ENCODE data around the gene CLASP1.
A peak's percentile ranks its signal among the peaks of the same experiment; 100 is the strongest.
"Not testable (repeated sequence)": the region's sequence is repeated elsewhere in the genome, so short reads cannot be mapped to it uniquely, and the experiment has no call there.

The CLASP1 gene

DNA sequence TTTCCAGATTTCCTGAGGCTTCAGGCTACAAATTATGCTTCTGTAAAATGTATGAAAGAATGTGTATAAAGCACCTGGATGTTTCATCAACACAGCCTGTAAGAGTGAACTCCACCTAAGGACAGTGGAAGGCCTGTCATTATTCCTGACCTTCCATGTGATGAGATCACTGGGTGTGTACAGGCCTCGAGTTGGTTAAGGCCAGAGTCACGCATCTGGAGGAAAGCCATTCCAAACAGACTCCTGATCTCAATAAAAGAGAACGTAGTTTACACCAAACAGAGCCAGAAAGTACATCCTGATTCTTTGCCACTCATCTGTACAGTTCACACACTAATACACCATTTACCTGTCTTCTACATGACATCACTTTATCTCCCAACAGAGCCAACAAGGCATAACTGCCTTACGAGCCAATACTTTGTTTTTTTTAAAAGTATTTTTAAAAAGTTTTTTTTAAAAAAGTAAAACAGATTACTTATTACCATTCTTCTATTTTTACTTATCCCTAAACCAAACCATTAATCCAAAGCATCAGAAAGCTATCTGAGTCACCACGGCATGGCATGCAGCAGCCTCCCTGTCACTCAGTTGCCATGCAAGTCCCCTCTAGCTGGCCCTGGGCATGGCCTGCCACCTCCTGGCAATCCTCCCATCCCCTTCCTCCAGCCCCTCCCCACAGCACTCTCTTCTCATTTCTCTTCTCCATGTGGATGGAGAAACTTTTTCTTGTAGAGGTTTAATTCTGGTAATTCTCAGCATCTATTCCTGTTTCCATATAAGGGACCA is 285.4 kb downstream of the CLASP1 start:
- DNase-seq: no peak

- no peak for DNase-seq
Observed at GRCh38 chr2:121362774-121363173, 286.5 kb downstream of the CLASP1 start.

DNA sequence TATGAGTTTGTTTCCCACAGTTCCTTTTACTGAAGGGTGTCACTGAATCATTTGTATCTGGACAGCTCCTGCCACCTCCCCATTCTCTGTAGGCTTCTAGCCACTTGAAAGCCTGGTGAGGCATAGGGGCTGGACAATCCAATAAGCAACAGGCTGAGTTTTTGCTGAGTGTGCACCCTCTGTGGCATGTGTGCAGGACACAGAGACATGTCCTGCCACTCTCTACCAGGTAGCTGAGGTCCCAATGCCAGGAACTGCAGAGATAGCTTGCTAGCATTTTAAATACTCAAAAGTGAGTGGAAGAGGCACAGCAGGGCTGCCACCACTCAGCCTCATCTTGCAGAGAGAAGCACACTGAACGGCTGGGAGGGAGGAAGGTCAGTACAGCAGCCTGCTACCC is 287.0 kb downstream of the CLASP1 start:
- no peak for DNase-seq

- DNase-seq: no peak
Observed at GRCh38 chr2:121360566-121361300, 288.5 kb downstream of the CLASP1 start.

GRCh38 chr2:121359716-121360565 is 289.3 kb downstream of the CLASP1 start:
- no peak for DNase-seq

GRCh38 chr2:121359170-121359569 is 290.1 kb downstream of the CLASP1 start:
- DNase-seq: no peak

GRCh38 chr2:121358291-121358690 is 291.0 kb downstream of the CLASP1 start:
- no peak for DNase-seq

- peak; percentile 64 for DNase-seq
Observed at GRCh38 chr2:121356058-121356640, 293.1 kb downstream of the CLASP1 start.

- DNase-seq: no peak
Observed at GRCh38 chr2:121355488-121355887, 293.8 kb downstream of the CLASP1 start.

DNA sequence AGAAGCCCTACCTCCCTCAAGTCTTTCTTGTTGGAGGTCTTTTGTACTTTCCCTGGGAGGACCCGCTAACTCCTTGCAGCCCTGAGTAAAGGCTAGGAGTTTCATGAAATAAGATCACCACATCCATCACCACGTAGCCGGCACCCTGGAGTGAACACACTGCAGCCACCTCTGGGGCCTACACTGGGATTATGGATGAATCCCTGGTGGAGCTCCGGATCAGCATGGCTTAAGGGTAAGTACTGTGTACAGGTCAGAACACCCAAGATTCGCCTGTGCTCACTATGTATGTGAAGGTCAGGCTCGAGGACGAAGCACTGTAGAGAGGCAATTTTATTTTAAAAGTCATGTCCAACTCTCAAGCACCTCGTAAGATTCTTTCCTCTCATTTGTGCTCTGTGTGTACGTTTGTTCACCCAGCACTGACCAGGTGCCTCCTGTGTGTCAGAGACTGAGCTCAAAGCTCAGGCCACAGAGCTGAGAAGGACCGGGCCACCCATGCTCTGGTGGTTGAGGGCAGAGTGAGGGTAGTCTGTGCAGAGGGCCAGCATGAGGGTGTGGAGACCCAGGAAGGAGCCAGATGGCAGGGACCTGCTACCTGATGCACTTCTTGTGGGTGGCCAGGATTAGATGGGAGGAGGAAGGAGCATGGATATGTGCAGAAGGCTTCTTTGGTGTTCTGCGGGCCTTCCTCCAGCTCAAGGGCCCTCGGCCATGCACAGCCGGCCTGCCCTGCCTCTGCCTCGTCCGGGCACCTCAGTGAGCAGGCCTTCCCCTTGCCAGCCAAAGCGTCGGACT is 297.5 kb downstream of the CLASP1 start:
- DNase-seq: no peak

DNA sequence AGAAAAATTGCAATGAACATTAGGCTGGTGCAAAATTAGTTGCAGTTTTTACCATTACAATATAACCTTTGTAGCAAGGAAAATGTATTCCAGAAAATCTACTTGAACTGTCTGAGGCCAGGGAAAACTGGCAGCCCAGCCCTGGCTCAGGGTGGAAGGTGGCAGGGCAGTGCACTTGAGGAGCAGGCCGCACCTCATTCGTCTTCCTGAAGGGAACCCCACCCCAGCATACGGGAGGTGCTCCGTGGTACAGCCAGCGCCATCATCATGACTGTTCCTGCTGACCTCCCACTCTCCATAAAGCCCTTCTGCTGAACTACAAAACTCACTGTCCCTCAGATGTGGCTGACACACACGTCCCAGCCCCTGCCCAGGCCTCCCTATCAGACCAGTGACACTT is 298.4 kb downstream of the CLASP1 start:
- no peak for DNase-seq

DNA sequence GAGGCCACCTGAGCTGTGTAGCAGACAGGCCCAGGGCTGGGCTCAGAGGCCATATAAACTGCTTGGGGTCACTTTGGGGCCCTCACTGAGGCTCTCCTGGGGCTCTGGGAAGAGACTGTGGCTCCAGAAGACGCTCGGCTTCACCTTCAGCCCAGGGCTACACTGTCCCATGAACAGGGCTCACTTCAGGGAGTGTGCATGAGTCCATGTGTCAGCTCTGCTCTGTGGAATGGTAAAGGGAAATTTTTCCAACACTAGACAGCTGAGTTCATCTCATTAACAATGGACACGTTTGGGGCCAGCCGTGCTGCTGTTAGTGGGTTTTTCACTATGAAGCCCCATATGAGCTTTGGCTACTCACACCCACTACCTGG is 298.9 kb downstream of the CLASP1 start:
- no peak for DNase-seq

- no peak for DNase-seq
Observed at GRCh38 chr2:121349721-121350401, 299.4 kb downstream of the CLASP1 start.

DNA sequence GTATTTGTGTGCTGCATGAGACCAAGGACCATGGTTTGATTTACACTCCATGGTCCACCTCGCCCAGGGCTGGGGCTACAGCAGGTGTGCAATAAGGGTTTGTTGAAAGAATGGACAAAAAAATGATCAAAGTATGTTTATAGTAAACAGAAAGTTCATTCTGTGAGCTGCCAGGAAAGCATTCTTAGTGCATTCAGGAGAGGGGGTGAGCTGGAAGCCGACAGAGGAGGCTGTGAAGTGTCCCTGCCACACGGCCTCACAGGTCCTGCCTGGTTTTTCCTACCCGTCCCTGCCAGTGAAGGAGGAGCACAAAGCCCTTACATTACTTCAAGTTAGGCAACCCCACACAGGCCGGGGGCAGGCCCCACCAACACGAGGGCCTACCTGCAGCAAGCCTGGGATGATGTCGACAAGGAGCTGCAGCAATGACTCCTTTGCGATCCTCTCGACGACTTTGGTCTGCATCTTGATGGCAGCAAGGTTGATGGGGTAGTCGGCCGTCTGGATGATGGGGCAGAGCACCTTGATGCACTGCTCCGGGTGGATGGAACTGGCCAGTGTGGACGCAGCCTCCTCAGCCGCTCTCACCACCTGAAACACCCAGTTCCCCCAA is 301.0 kb downstream of the CLASP1 start:
- no peak for DNase-seq

- no peak for DNase-seq
Observed at GRCh38 chr2:121346859-121347258, 302.4 kb downstream of the CLASP1 start.

- DNase-seq: no peak
Observed at GRCh38 chr2:121346407-121346806, 302.9 kb downstream of the CLASP1 start.

- no peak for DNase-seq
Observed at GRCh38 chr2:121345887-121346286, 303.4 kb downstream of the CLASP1 start.

DNA sequence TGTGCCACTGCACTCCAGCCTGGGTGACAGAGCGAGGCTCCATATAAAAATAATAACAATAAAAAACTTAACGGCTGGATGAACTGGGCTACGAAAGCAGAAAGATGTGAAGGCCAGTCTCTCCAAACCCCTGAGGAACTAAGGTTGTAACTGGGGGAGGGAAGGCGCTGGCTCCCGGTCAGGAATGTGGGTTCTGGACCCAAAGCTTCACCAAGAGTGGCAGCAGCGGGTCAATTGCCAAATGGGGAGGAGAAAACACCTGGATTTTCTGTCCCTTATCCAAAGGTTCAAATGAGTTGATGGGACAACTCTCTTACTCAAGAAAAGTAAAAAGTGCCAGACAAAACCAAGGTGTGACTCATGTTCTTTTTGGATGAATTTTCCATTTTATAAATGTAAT is 304.2 kb downstream of the CLASP1 start:
- no peak for DNase-seq

- not testable (repeated sequence) for DNase-seq
Observed at GRCh38 chr2:121343828-121344399, 305.3 kb downstream of the CLASP1 start.

DNA sequence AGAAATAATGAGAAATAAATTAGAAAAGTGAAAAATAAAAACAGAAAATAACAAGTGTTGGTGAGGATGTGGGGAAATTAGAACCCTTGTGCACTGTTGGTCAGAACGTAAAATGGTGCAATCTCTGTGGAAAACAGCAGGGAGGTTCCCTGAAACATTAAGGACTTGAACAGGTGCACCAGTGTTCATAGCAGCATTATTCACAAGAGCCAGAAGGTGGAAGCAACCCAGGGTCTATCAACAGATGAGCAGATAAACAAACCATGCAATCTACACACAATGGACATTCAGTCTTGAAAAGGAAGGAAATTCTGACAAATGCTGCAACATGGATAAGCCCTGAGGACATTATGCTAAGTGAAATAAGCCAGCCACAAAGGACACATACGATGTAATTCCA is 306.1 kb downstream of the CLASP1 start:
- no peak for DNase-seq

- no peak for DNase-seq
Observed at GRCh38 chr2:121342751-121343150, 306.5 kb downstream of the CLASP1 start.

Data from inflammatory macrophage treated with lipopolysaccharide for 4 hours (primary cell).